Panc1 (cell line): ENCODE measurements around the gene NR2C2. TPM values are rescaled to one million over a fixed set of nuclear protein-coding genes. Genes with fewer than 3 reads are reported as not detected.

Experiments
- ATAC-seq: fragments of 200-7000 bp; cut with Tn5 transposase; 2 replicates; pipeline ENCODE4 v1.9.1; 2020; ENCODE audit warnings: mild to moderate bottlenecking, moderate library complexity
- BruUV-seq: library from RNA; stranded (reverse); fragments of 400-500 nt; replicated peaks from 2 replicates; lab custom pipeline; 2021; lab: Mats Ljungman, UMichigan
- CTCF ChIA-PET: fragments of 300-600 bp; sonication (Branson Sonifier 250); formaldehyde crosslinking; loops from one replicate; lab custom pipeline; 2022; ENCODE audit warnings: antibody characterized with exemption; lab: Charles Lee
- POLR2A ChIA-PET: fragments of 300-600 bp; sonication (Branson Sonifier 250); formaldehyde crosslinking; loops from one replicate; lab custom pipeline; 2022; ENCODE audit warnings: antibody characterized with exemption; lab: Charles Lee
- DNase-seq: peaks from one replicate; pipeline ENCODE4 v3.0.0-alpha.2; 2010; ENCODE audit warnings: low read depth, low spot score
- H3K27ac ChIP-seq: 2 replicates; pipeline ENCODE4 v1.5.1; 2011; ENCODE audit warnings: mild to moderate bottlenecking, low read length, inconsistent platforms
- H3K27me3 ChIP-seq: fragments of 200-500 bp; sonication (Bioruptor generic); 2 replicates; pipeline ENCODE4 v1.6.0; 2014; ENCODE audit warnings: low read length, inconsistent platforms; ENCODE audit not compliant: control insufficient read depth, insufficient read depth
- H3K36me3 ChIP-seq: fragments of 200-500 bp; sonication (Bioruptor generic); 2 replicates; pipeline ENCODE4 v1.5.1; 2014; ENCODE audit warnings: inconsistent platforms, mild to moderate bottlenecking, low read length, moderate library complexity; ENCODE audit not compliant: control insufficient read depth, insufficient read depth
- H3K4me1 ChIP-seq: 2 replicates; pipeline ENCODE4 v1.5.1; 2011; ENCODE audit warnings: inconsistent platforms, mild to moderate bottlenecking, low read length, moderate library complexity; ENCODE audit not compliant: control insufficient read depth, insufficient read depth
- H3K4me3 ChIP-seq, 2 experiments: 2 replicates each; pipeline ENCODE4 v1.5.1; 2011 to 2012; ENCODE audit warnings: low read depth in 2 of 2, low read length in 2 of 2, mild to moderate bottlenecking in 2 of 2, inconsistent platforms in 1 of 2, moderate library complexity in 1 of 2
- H3K9me3 ChIP-seq: fragments of 200-500 bp; sonication (Bioruptor generic); 2 replicates; pipeline ENCODE4 v1.5.1; 2014; ENCODE audit warnings: low read depth, mild to moderate bottlenecking, inconsistent platforms, low read length, moderate library complexity; ENCODE audit not compliant: control insufficient read depth, insufficient read depth
- POLR2AphosphoS5 ChIP-seq: IDR thresholded peaks from 2 replicates; pipeline ENCODE4 v1.6.1; 2012; ENCODE audit warnings: mild to moderate bottlenecking, low read depth, low read length, moderate library complexity
- SIN3A ChIP-seq: IDR thresholded peaks from 2 replicates; pipeline ENCODE4 v1.6.1; 2012; ENCODE audit warnings: low read depth, mild to moderate bottlenecking, low read length, moderate library complexity, borderline replicate concordance; ENCODE audit not compliant: insufficient read depth
- TCF7L2 ChIP-seq: IDR thresholded peaks from 2 replicates; pipeline ENCODE4 v1.6.1; 2011; ENCODE audit warnings: mild to moderate bottlenecking, low read depth, low read length, inconsistent platforms
- in situ Hi-C: cut with HindIII; loops from 2 replicates; pipeline ENCODE4 v1.10.0; 2016; ENCODE audit warnings: low sequenced_read_pairs, low pct_unique_long_range_greater_than_20kb
- intact Hi-C: fragments of 100-400 bp; cut with micrococcal nuclease; formaldehyde crosslinking; loops from one replicate; pipeline ENCODE4 v1.10.0; 2022; ENCODE audit not compliant: unreplicated experiment
- total RNA-seq: library from RNA; stranded (reverse); gene quantifications from one replicate; pipeline ENCODE4 v1.2.1, GENCODE V29; 2021; ENCODE audit not compliant: unreplicated experiment
- TF ChIP-seq, protein P1 (sequence below): fragments of 450-650 bp; IDR thresholded peaks from 2 replicates; pipeline ENCODE4 v1.5.1; 2017; ENCODE audit warnings: mild to moderate bottlenecking
- TF ChIP-seq, protein P2 (sequence below), 2 experiments: IDR thresholded peaks; 2 replicates each; pipeline ENCODE4 v1.6.1; 2011 to 2012; ENCODE audit warnings: low read depth in 2 of 2, control low read depth in 1 of 2, low read length in 1 of 2, mild to moderate bottlenecking in 1 of 2, moderate library complexity in 1 of 2; ENCODE audit not compliant: insufficient read depth in 1 of 2

NR2C2 gene
- total RNA-seq, 1 experiment from 2014 or later: 30.6 TPM

DNA sequence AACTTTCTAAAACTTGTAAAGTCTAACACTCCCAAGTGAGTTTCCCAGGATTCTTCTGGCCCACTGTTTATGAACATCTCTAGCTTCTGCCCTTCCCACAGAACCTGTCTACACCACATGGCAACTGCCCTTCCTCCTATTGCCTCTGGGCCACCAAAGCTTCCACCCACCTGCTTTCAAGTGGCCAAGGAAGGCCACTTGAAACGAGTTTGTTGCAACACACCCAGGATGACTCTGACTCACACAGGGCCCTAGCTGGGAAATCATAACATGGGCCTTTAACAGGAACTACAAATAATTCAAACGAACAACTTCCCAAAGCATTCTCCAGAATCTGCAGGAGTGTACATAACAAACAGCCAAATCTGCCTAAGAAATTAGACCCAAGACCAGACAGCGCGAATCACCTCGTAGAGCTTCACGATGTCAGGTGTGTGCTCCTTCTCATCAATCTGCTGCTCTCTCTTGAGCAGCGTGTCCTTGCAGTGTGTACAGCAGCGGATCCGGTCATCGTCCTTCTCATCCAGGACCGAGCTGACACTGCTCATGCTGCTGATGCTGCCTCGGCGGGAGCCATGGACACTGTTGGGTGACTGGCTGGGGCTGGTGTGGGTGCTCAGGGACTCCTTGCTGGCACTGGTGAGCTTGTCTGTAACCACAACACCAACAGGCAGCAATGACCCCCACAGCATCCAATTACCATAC is 134.7 kb downstream of the NR2C2 start:
- Histone ChIP-seq H3K4me3 (no peak overlapping the region), H3K4me1 (no peaks in the 10 kb centered on the region), H3K27me3 (no peaks in the 10 kb centered on the region), H3K36me3 (peaks cover 8% of the 10 kb centered on the region), H3K27ac (no peak overlapping the region), H3K9me3 (no peaks in the 10 kb centered on the region)
- in situ Hi-C loops: no loop called here
- ChIA-PET CTCF (no interaction called here), POLR2A (no interaction called here)
- TF ChIP-seq TCF7L2: no peak
- TF ChIP-seq SIN3A: no peak
- TF ChIP-seq, protein P1, sequence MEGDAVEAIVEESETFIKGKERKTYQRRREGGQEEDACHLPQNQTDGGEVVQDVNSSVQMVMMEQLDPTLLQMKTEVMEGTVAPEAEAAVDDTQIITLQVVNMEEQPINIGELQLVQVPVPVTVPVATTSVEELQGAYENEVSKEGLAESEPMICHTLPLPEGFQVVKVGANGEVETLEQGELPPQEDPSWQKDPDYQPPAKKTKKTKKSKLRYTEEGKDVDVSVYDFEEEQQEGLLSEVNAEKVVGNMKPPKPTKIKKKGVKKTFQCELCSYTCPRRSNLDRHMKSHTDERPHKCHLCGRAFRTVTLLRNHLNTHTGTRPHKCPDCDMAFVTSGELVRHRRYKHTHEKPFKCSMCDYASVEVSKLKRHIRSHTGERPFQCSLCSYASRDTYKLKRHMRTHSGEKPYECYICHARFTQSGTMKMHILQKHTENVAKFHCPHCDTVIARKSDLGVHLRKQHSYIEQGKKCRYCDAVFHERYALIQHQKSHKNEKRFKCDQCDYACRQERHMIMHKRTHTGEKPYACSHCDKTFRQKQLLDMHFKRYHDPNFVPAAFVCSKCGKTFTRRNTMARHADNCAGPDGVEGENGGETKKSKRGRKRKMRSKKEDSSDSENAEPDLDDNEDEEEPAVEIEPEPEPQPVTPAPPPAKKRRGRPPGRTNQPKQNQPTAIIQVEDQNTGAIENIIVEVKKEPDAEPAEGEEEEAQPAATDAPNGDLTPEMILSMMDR: no peak
- no peak for TF ChIP-seq POLR2AphosphoS5
- TF ChIP-seq, protein P2, sequence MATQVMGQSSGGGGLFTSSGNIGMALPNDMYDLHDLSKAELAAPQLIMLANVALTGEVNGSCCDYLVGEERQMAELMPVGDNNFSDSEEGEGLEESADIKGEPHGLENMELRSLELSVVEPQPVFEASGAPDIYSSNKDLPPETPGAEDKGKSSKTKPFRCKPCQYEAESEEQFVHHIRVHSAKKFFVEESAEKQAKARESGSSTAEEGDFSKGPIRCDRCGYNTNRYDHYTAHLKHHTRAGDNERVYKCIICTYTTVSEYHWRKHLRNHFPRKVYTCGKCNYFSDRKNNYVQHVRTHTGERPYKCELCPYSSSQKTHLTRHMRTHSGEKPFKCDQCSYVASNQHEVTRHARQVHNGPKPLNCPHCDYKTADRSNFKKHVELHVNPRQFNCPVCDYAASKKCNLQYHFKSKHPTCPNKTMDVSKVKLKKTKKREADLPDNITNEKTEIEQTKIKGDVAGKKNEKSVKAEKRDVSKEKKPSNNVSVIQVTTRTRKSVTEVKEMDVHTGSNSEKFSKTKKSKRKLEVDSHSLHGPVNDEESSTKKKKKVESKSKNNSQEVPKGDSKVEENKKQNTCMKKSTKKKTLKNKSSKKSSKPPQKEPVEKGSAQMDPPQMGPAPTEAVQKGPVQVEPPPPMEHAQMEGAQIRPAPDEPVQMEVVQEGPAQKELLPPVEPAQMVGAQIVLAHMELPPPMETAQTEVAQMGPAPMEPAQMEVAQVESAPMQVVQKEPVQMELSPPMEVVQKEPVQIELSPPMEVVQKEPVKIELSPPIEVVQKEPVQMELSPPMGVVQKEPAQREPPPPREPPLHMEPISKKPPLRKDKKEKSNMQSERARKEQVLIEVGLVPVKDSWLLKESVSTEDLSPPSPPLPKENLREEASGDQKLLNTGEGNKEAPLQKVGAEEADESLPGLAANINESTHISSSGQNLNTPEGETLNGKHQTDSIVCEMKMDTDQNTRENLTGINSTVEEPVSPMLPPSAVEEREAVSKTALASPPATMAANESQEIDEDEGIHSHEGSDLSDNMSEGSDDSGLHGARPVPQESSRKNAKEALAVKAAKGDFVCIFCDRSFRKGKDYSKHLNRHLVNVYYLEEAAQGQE (IDR thresholded peaks at IDR 0.05; ENCODE audit: insufficient read depth in 1 of 2, low read depth in 2 of 2, low read length in 1 of 2): no peak
- ATAC-seq (no peak), DNase-seq (no peak)
- intact Hi-C loops: no loop called here
- no TSS peak for BruUV-seq

DNA sequence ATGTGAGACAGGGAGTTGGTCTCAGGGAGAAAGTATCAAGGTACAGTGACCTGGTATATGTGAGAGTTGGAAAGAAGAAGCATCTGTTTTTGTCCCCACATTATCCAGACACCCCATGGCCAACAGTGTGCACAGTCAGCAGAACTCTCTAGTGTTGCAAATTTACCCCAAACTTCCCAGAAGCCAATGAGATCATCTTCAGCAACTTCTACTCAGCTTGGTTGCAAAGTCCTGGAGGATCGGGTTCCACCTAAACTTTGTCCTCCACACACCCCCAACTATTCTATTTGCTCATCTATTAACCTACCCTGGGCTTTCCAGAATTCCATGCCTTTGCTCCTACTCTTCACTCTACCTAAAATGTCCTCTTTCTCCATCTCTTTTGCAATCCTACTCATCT is 135.9 kb downstream of the NR2C2 start:
- ATAC-seq: no peak
- intact Hi-C loops: no loop called here
- TF ChIP-seq POLR2AphosphoS5 (no peak), SIN3A (no peak), TCF7L2 (no peak)
- TF ChIP-seq, protein P2 (IDR thresholded peaks at IDR 0.05; ENCODE audit: insufficient read depth in 1 of 2, low read depth in 2 of 2, low read length in 1 of 2): no peak
- TF ChIP-seq, protein P1: no peak

More for the DNA sequence above, 135.9 kb downstream of the NR2C2 start:
- POLR2A ChIA-PET: no interaction called here
- no peak overlapping the region for H3K27ac ChIP-seq
- H3K36me3 ChIP-seq: peaks cover 8% of the 10 kb centered on the region
- no peak overlapping the region for H3K4me3 ChIP-seq
- no peak for DNase-seq
- no peaks in the 10 kb centered on the region for H3K4me1 ChIP-seq
- CTCF ChIA-PET: no interaction called here
- no peaks in the 10 kb centered on the region for H3K27me3 ChIP-seq
- H3K9me3 ChIP-seq: no peaks in the 10 kb centered on the region
- in situ Hi-C loops: no loop called here
- no TSS peak for BruUV-seq
